IMR-90 (cell line): ENCODE results near the gene TEX22. TPM values are rescaled to one million over a fixed set of nuclear protein-coding genes. Genes with fewer than 3 reads are reported as not detected.

Source experiments
- ATAC-seq: fragments of 200-7000 bp; cut with Tn5 transposase; 2 replicates; pipeline ENCODE4 v1.9.1; 2020; ENCODE audit warnings: low read depth, mild to moderate bottlenecking, moderate library complexity
- BruUV-seq: library from RNA; stranded (reverse); fragments of 400-500 nt; replicated peaks from 2 replicates; lab custom pipeline; 2021; lab: Mats Ljungman, UMichigan
- CTCF ChIA-PET: fragments of 300-600 bp; formaldehyde crosslinking; extraction: SDS; loops from one replicate; lab custom pipeline; 2021; ENCODE audit warnings: antibody characterized with exemption; lab: Yijun Ruan, JAX
- POLR2A ChIA-PET: fragments of 300-600 bp; sonication (Branson Sonifier 250); formaldehyde crosslinking; loops from one replicate; lab custom pipeline; 2022; ENCODE audit warnings: antibody characterized with exemption; ENCODE audit not compliant: unreplicated experiment; lab: Charles Lee
- DNase-seq: peaks from one replicate; pipeline ENCODE4 v3.0.0; 2013
- H2AFZ ChIP-seq: replicated peaks from 2 replicates; pipeline ENCODE3; 2013; ENCODE audit warnings: low read length, mild to moderate bottlenecking; ENCODE audit not compliant: poor library complexity
- H2AK5ac ChIP-seq: 2 replicates; pipeline ENCODE4 v1.6.1; 2013; ENCODE audit warnings: low read depth, low read length, inconsistent platforms
- H2AK9ac ChIP-seq: replicated peaks from 2 replicates; pipeline ENCODE3; 2013; ENCODE audit warnings: mild to moderate bottlenecking, low read depth, low read length, moderate library complexity; ENCODE audit not compliant: poor library complexity
- H2BK120ac ChIP-seq: 2 replicates; pipeline ENCODE4 v1.6.1; 2013; ENCODE audit warnings: low read depth, low read length, inconsistent platforms
- H2BK15ac ChIP-seq: 3 replicates; pipeline ENCODE4 v1.6.1; 2013; ENCODE audit warnings: low read depth, low read length, inconsistent platforms
- H2BK20ac ChIP-seq: 2 replicates; pipeline ENCODE4 v1.6.1; 2013; ENCODE audit warnings: low read depth, mild to moderate bottlenecking, inconsistent platforms, low read length, moderate library complexity
- H2BK5ac ChIP-seq: 2 replicates; pipeline ENCODE4 v1.6.1; 2013; ENCODE audit warnings: mild to moderate bottlenecking, low read depth, low read length, inconsistent platforms; ENCODE audit not compliant: poor library complexity, severe bottlenecking
- H3K14ac ChIP-seq: replicated peaks from 2 replicates; pipeline ENCODE4 v1.6.1; 2013; ENCODE audit warnings: low read depth, low read length, inconsistent platforms
- H3K18ac ChIP-seq: 2 replicates; pipeline ENCODE4 v1.6.1; 2013; ENCODE audit warnings: low read depth, low read length, control low read depth
- H3K23ac ChIP-seq: 2 replicates; pipeline ENCODE4 v1.6.1; 2013; ENCODE audit warnings: low read depth, low read length, inconsistent platforms
- H3K27ac ChIP-seq: 2 replicates; pipeline ENCODE4 v1.5.1; 2013; ENCODE audit warnings: mild to moderate bottlenecking, control low read depth, low read length; ENCODE audit not compliant: insufficient read depth
- H3K27me3 ChIP-seq: 2 replicates; pipeline ENCODE4 v1.6.1; 2013; ENCODE audit warnings: low read length; ENCODE audit not compliant: control insufficient read depth, insufficient read depth
- H3K36me3 ChIP-seq: 2 replicates; pipeline ENCODE4 v1.6.1; 2013; ENCODE audit warnings: low read length, mixed read lengths; ENCODE audit not compliant: control insufficient read depth, insufficient read depth
- H3K4ac ChIP-seq: 2 replicates; pipeline ENCODE4 v1.6.1; 2013; ENCODE audit warnings: low read depth, low read length, inconsistent platforms
- H3K4me1 ChIP-seq: 2 replicates; pipeline ENCODE4 v1.6.1; 2013; ENCODE audit warnings: low read length, mixed read lengths; ENCODE audit not compliant: control insufficient read depth, insufficient read depth
- H3K4me2 ChIP-seq: 2 replicates; pipeline ENCODE4 v1.6.1; 2013; ENCODE audit warnings: low read depth, mild to moderate bottlenecking, control low read depth, low read length, moderate library complexity
- H3K4me3 ChIP-seq: 2 replicates; pipeline ENCODE4 v1.5.1; 2013; ENCODE audit warnings: low read depth, mild to moderate bottlenecking, control low read depth, low read length, moderate library complexity; ENCODE audit not compliant: insufficient read depth
- H3K56ac ChIP-seq: 2 replicates; pipeline ENCODE4 v1.6.1; 2013; ENCODE audit warnings: low read length, inconsistent platforms; ENCODE audit not compliant: insufficient read depth; ENCODE audit errors: extremely low read depth
- H3K79me1 ChIP-seq, 2 experiments: 2 replicates each; pipeline ENCODE4 v1.6.1; 2013; ENCODE audit warnings: low read length in 2 of 2, inconsistent platforms in 1 of 2, low read depth in 1 of 2
- H3K9ac ChIP-seq: 2 replicates; pipeline ENCODE4 v1.6.1; 2013; ENCODE audit warnings: low read depth, low read length, control low read depth
- H3K9me1 ChIP-seq: 2 replicates; pipeline ENCODE4 v1.6.1; 2013; ENCODE audit warnings: low read length, inconsistent platforms; ENCODE audit not compliant: insufficient read depth
- H3K9me3 ChIP-seq: 2 replicates; pipeline ENCODE4 v1.6.1; 2013; ENCODE audit warnings: low read length; ENCODE audit not compliant: control insufficient read depth, insufficient read depth
- H4K20me1 ChIP-seq: 2 replicates; pipeline ENCODE4 v1.6.1; 2013; ENCODE audit warnings: low read length, inconsistent platforms; ENCODE audit not compliant: insufficient read depth
- H4K5ac ChIP-seq: 2 replicates; pipeline ENCODE4 v1.6.1; 2013; ENCODE audit warnings: mild to moderate bottlenecking, low read depth, low read length, control low read depth
- H4K8ac ChIP-seq, 2 experiments: 2 replicates each; pipeline ENCODE4 v1.6.1; 2013; ENCODE audit warnings: low read depth in 2 of 2, low read length in 2 of 2, control low read depth in 1 of 2, inconsistent platforms in 1 of 2
- H4K91ac ChIP-seq: 2 replicates; pipeline ENCODE4 v1.6.1; 2013; ENCODE audit warnings: low read depth, low read length, inconsistent platforms; ENCODE audit not compliant: insufficient read depth
- CEBPB ChIP-seq: IDR thresholded peaks from 2 replicates; pipeline ENCODE4 v1.6.1; 2012; ENCODE audit warnings: low read depth, low read length, improper control_type of control experiment
- MAFK ChIP-seq: IDR thresholded peaks from 2 replicates; pipeline ENCODE4 v1.6.1; 2012; ENCODE audit warnings: low read depth, low read length, improper control_type of control experiment
- RCOR1 ChIP-seq: IDR thresholded peaks from 2 replicates; pipeline ENCODE4 v1.6.1; 2012; ENCODE audit warnings: mild to moderate bottlenecking, low read length, improper control_type of control experiment; ENCODE audit not compliant: insufficient replicate concordance
- WGBS, 2 experiments: methylation state at CpG; one replicate each; pipeline versions ENCODE4 v1.1.5 to v1.1.7; 2013; ENCODE audit warnings: missing lambda C conversion rate in 2 of 2; ENCODE audit not compliant: insufficient read length in 1 of 2; ENCODE audit errors: extremely low coverage in 2 of 2; 5-methylcytosine and 5-hydroxymethylcytosine counted together
- dilution Hi-C: fragments of 300-500 bp; cut with HindIII; formaldehyde crosslinking; loops from one replicate; pipeline ENCODE4 v1.14.3; 2018; ENCODE audit warnings: low sequenced_read_pairs; ENCODE audit not compliant: unreplicated experiment
- in situ Hi-C: fragments of 300-500 bp; cut with MboI; formaldehyde crosslinking; loops from 3 replicates; pipeline ENCODE4 v1.14.3; 2019; ENCODE audit warnings: low sequenced_read_pairs, inconsistent platforms, mixed read lengths
- intact Hi-C: fragments of 100-400 bp; cut with micrococcal nuclease; formaldehyde crosslinking; loops from 2 replicates; pipeline ENCODE4 v1.10.0; 2022
- polyA plus RNA-seq, 3 experiments: library from polyadenylated mRNA; depleted of rRNA; stranded (reverse); fragments of >200 nt; gene quantifications; 2 replicates each; pipeline ENCODE4 v1.2.3, GENCODE V29; 2012; ENCODE audit warnings: low replicate concordance in 1 of 3
- total RNA-seq: library from RNA; depleted of rRNA; stranded (reverse); fragments of >200 nt; gene quantifications from 2 replicates; pipeline ENCODE4 v1.2.3, GENCODE V29; 2012

Gene TEX22
- total and polyA plus RNA-seq, 2 of the 4 experiments (the other 2 are of a cell fraction), result 0.10 to 0.18 TPM

GRCh38 chr14:105385698-105386365 is 12.5 kb upstream of the TEX22 start:
- Histone ChIP-seq H3K14ac (no peak overlapping the region), H4K5ac (no peak overlapping the region), H3K4me3 (no peak overlapping the region), H3K27ac (no peak overlapping the region), H4K8ac (no peak overlapping the region), H3K4me2 (no peak overlapping the region), H3K79me1 (no peaks in the 10 kb centered on the region), H3K9me3 (no peaks in the 10 kb centered on the region), H3K4me1 (no peaks in the 10 kb centered on the region), H4K20me1 (no peaks in the 10 kb centered on the region), H2BK5ac (no peak overlapping the region), H2AFZ (no peak overlapping the region), H3K27me3 (no peaks in the 10 kb centered on the region), H3K4ac (no peak overlapping the region), H4K91ac (no peak overlapping the region), H2BK15ac (no peak overlapping the region), H2BK120ac (no peak overlapping the region), H3K9me1 (no peaks in the 10 kb centered on the region), H3K56ac (no peak overlapping the region), H3K18ac (no peak overlapping the region), H3K9ac (no peak overlapping the region), H2AK5ac (no peak overlapping the region), H3K36me3 (peaks cover 31% of the 10 kb centered on the region; the same call in 1 of the 2 replicates), H3K23ac (no peak overlapping the region), H2AK9ac (no peak overlapping the region), H2BK20ac (no peak overlapping the region)
- POLR2A ChIA-PET, result no interaction called here
- TF ChIP-seq CEBPB, result no peak
- peak; percentile 39; the same call in 1 of the 2 replicates for TF ChIP-seq MAFK
- TF ChIP-seq RCOR1, result no peak
- in situ Hi-C loops (no loop called here), dilution Hi-C loops (no loop called here), intact Hi-C loops (no loop called here)
- 89% methylated on average over 15 of the region's 22 CpGs; no CpG with 5 or more reads in 1 of the 2 experiments for WGBS, 2 experiments
- no TSS peak for BruUV-seq
- CTCF ChIA-PET, result no interaction called here
- ATAC-seq, result no peak
- no peak for DNase-seq
